OCI-LY1 (cell line): ENCODE measurements around the gene RPL37.
A peak's percentile ranks its signal among the peaks of the same experiment; 100 is the strongest.

Experiments
- H2AFZ ChIP-seq: fragments of 200-600 bp; sonication (generic), shearing (Covaris generic); 2 replicates; pipeline ENCODE4 v1.6.0; 2014; ENCODE audit warnings: antibody characterized with exemption, mild to moderate bottlenecking, low read length
- H3F3A ChIP-seq: fragments of 200-600 bp; sonication (generic), shearing (Covaris generic); 2 replicates; pipeline ENCODE4 v1.6.0; 2014; ENCODE audit warnings: mild to moderate bottlenecking, antibody characterized with exemption, low read length, moderate library complexity; ENCODE audit not compliant: insufficient read depth
- H3K27ac ChIP-seq: fragments of 200-600 bp; sonication (generic); 2 replicates; pipeline ENCODE4 v1.5.1; 2014; ENCODE audit warnings: low read length, mixed run types, mild to moderate bottlenecking, low read depth; ENCODE audit not compliant: poor library complexity, severe bottlenecking
- H3K27me3 ChIP-seq: fragments of 200-600 bp; sonication (generic); 2 replicates; pipeline ENCODE4 v1.6.0; 2014; ENCODE audit warnings: antibody characterized with exemption, mild to moderate bottlenecking, low read length, moderate library complexity; ENCODE audit not compliant: insufficient read depth
- H3K36me3 ChIP-seq: fragments of 200-600 bp; sonication (generic); 2 replicates; pipeline ENCODE4 v1.6.1; 2014; ENCODE audit warnings: mild to moderate bottlenecking, antibody characterized with exemption, low read length, moderate library complexity, mixed read lengths; ENCODE audit not compliant: insufficient read depth
- H3K4me1 ChIP-seq: fragments of 200-600 bp; sonication (generic); 2 replicates; pipeline ENCODE4 v1.5.1; 2014; ENCODE audit warnings: mild to moderate bottlenecking, low read length, moderate library complexity; ENCODE audit not compliant: insufficient read depth, severe bottlenecking
- H3K4me2 ChIP-seq: fragments of 200-600 bp; sonication (generic), shearing (Covaris generic); 2 replicates; pipeline ENCODE4 v1.6.1; 2014; ENCODE audit warnings: low read length
- H3K4me3 ChIP-seq: fragments of 200-600 bp; sonication (generic); 2 replicates; pipeline ENCODE4 v1.5.1; 2014; ENCODE audit warnings: low read length, low read depth, mild to moderate bottlenecking, mixed read lengths; ENCODE audit not compliant: poor library complexity, severe bottlenecking
- H3K79me2 ChIP-seq: fragments of 200-600 bp; shearing (Covaris generic); 2 replicates; pipeline ENCODE4 v1.6.1; 2016; ENCODE audit warnings: mixed run types, low read length, mixed read lengths; ENCODE audit not compliant: insufficient read depth
- H3K9ac ChIP-seq: fragments of 200-600 bp; sonication (generic), shearing (Covaris generic); 2 replicates; pipeline ENCODE4 v1.6.1; 2014; ENCODE audit warnings: mild to moderate bottlenecking, low read length, mixed read lengths
- H3K9me2 ChIP-seq: fragments of 200-600 bp; sonication (generic), shearing (Covaris generic); 2 replicates; pipeline ENCODE4 v1.6.1; 2014; ENCODE audit warnings: low read depth, mild to moderate bottlenecking, low read length, mixed read lengths
- H3K9me3 ChIP-seq: fragments of 200-600 bp; shearing (Covaris generic); 2 replicates; pipeline ENCODE4 v1.6.1; 2014; ENCODE audit warnings: low read length, mixed read lengths
- H4K20me1 ChIP-seq: fragments of 200-600 bp; sonication (generic), shearing (Covaris generic); 2 replicates; pipeline ENCODE4 v1.6.0; 2016; ENCODE audit warnings: mild to moderate bottlenecking, low read length; ENCODE audit not compliant: insufficient read depth
- CTCF ChIP-seq: fragments of 200-600 bp; sonication (generic), shearing (Covaris generic); IDR thresholded peaks from 2 replicates; pipeline ENCODE4 v1.5.1; 2017; ENCODE audit warnings: mild to moderate bottlenecking, antibody characterized with exemption, low read length, moderate library complexity, mixed read lengths
- EZH2 ChIP-seq: fragments of 200-600 bp; sonication (generic), shearing (Covaris generic); IDR thresholded peaks from 2 replicates; pipeline ENCODE4 v1.8.0; 2017; ENCODE audit warnings: borderline replicate concordance, mixed run types, mild to moderate bottlenecking, antibody characterized with exemption, low read length, moderate library complexity, mixed read lengths

Gene RPL37

GRCh38 chr5:40798012-40798800 lies 36.8 kb downstream of the RPL37 start, which contains the start of gene PRKAA1:
TSS of gene PRKAA1 (minus strand) at chr5:40798374. CDS start at chr5:40798189, 185 bp downstream.
- 0 out of 2 replicates have a peak, but pooled peaks cover 4% of the 10 kb centered on the region for H3F3A ChIP-seq
- peaks cover 29% of the 10 kb centered on the region for H3K4me1 ChIP-seq
- peak within 1 kb of the TSS; percentile 70 for H3K27ac ChIP-seq
- TF ChIP-seq CTCF (peak; percentile 22; the same call in 1 of the 2 replicates), EZH2 (no peak)
- no peaks in the 10 kb centered on the region for H3K9me3 ChIP-seq
- no peaks in the 10 kb centered on the region; the same call in 1 of the 2 replicates for H3K27me3 ChIP-seq
- H3K9me2 ChIP-seq, result no peaks in the 10 kb centered on the region
- no peaks in the 10 kb centered on the region for H4K20me1 ChIP-seq
- peaks cover 8% of the 10 kb centered on the region for H3K36me3 ChIP-seq
- H3K79me2 ChIP-seq, result peaks cover 39% of the 10 kb centered on the region
- H3K9ac ChIP-seq, result peak within 1 kb of the TSS; percentile 98
- H3K4me3 ChIP-seq, result peak within 1 kb of the TSS; percentile 99
- peak within 1 kb of the TSS; percentile 100 for H2AFZ ChIP-seq
- peak within 1 kb of the TSS; percentile 99 for H3K4me2 ChIP-seq

DNA sequence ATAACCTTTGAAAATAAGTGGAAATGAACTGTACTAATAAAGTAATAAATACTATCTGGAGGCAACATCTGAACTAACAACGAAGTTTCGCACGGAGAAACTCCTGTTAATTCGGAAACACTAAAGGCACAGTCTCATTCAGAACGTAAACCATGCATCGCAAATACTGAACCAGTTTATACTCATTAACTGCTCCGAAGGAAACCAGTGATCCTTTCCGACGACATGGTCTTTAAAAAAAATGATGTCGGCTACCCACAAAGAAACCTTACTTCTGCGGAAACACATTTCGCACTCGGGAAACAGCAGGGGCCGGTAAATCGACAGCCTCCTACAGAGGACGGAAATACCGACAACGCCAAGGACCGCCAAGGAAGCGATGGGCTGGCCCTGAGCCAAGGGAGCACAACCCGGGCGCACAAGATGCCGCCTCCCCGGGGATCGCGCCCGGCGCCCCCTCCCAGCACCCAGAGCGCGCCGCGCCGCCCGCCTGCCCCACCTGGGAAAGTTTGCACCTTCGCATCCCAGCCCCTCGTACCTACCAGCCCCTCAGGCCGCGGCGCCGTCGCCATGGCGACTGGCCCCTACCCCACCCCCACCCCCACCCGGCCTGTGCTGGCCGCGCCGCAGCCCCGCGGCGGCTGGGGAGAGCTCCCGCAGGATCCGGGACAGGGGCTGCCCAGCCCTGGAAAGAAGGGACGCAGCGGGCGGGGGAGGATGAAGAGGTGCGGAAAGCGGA lies 37.6 kb downstream of the RPL37 start:
- H2AFZ ChIP-seq, result no peak overlapping the region; the same call in 1 of the 2 replicates
- H3K36me3 ChIP-seq, result peaks cover 8% of the 10 kb centered on the region
- H3K27me3 ChIP-seq, result no peaks in the 10 kb centered on the region; the same call in 1 of the 2 replicates

More for the DNA sequence above, 37.6 kb downstream of the RPL37 start:
- Histone ChIP-seq H3K9me2 (no peaks in the 10 kb centered on the region), H4K20me1 (no peaks in the 10 kb centered on the region), H3K9ac (peak overlapping the region; percentile 98), H3K27ac (peak overlapping the region; percentile 70), H3K4me2 (peak overlapping the region; percentile 78), H3K4me3 (peak overlapping the region; percentile 99), H3F3A (0 out of 2 replicates have a peak, but pooled peaks cover 4% of the 10 kb centered on the region), H3K9me3 (no peaks in the 10 kb centered on the region), H3K79me2 (peaks cover 46% of the 10 kb centered on the region), H3K4me1 (peaks cover 29% of the 10 kb centered on the region)
- no peak for TF ChIP-seq CTCF
- no peak for TF ChIP-seq EZH2
